OCI-LY3 (cell line): Measurements from ENCODE around the gene MFGE8.

Experiments used
- H2AFZ ChIP-seq: fragments of 200-600, 300-600 bp; shearing (Covaris generic); 2 replicates; pipeline ENCODE4 v1.6.0; 2014; ENCODE audit warnings: antibody characterized with exemption, low read depth, low read length
- H3K27ac ChIP-seq: fragments of 200-600, 300-600 bp; sonication (generic); 2 replicates; pipeline ENCODE4 v1.5.1; 2014; ENCODE audit warnings: mild to moderate bottlenecking, low read length, moderate library complexity, mixed read lengths
- H3K27me3 ChIP-seq: fragments of 200-600, 300-600 bp; sonication (generic); 2 replicates; pipeline ENCODE4 v1.6.1; 2014; ENCODE audit warnings: low read depth, low read length, mixed read lengths
- H3K36me3 ChIP-seq: fragments of 200-600, 300-600 bp; sonication (generic); replicated peaks from 2 replicates; pipeline ENCODE3; 2014; ENCODE audit warnings: low read depth, low read length, mixed read lengths
- H3K4me1 ChIP-seq: fragments of 300-600, 200-600 bp; sonication (generic); 2 replicates; pipeline ENCODE4 v1.6.1; 2014; ENCODE audit warnings: low read length, mixed read lengths
- H3K4me2 ChIP-seq: fragments of 200-600, 300-600 bp; sonication (generic); 2 replicates; pipeline ENCODE4 v1.6.1; 2014; ENCODE audit warnings: low read length, mixed read lengths
- H3K4me3 ChIP-seq: fragments of 300-600, 200-600 bp; sonication (generic); 2 replicates; pipeline ENCODE4 v1.5.1; 2014; ENCODE audit warnings: antibody characterized with exemption, mild to moderate bottlenecking, low read length, moderate library complexity
- H3K79me2 ChIP-seq: fragments of 300-600, 200-600 bp; shearing (Covaris generic); 2 replicates; pipeline ENCODE4 v1.6.1; 2014; ENCODE audit warnings: mild to moderate bottlenecking, low read length, mixed read lengths
- H3K9ac ChIP-seq: fragments of 300-600, 200-600 bp; shearing (Covaris generic); 2 replicates; pipeline ENCODE4 v1.6.0; 2014; ENCODE audit warnings: mild to moderate bottlenecking, low read length, moderate library complexity
- H3K9me3 ChIP-seq: fragments of 200-600, 300-600 bp; shearing (Covaris generic); 2 replicates; pipeline ENCODE4 v1.6.1; 2014; ENCODE audit warnings: low read length, mixed read lengths; ENCODE audit not compliant: insufficient read depth
- H4K20me1 ChIP-seq: fragments of 200-600, 300-600 bp; sonication (generic); 2 replicates; pipeline ENCODE4 v1.6.1; 2016; ENCODE audit warnings: low read length, mixed read lengths; ENCODE audit not compliant: insufficient read depth
- EZH2phosphoT487 ChIP-seq: fragments of 200-600 bp; shearing (Covaris generic); IDR thresholded peaks from 2 replicates; pipeline ENCODE4 v1.6.1; 2018; ENCODE audit warnings: antibody characterized with exemption, mixed run types, low read depth
- TF ChIP-seq, protein P1 (sequence below): fragments of 200-600, 300-600 bp; sonication (generic); IDR thresholded peaks from 2 replicates; pipeline ENCODE4 v1.5.1; 2014; ENCODE audit warnings: antibody characterized with exemption, low read length, low read depth

The MFGE8 gene

DNA sequence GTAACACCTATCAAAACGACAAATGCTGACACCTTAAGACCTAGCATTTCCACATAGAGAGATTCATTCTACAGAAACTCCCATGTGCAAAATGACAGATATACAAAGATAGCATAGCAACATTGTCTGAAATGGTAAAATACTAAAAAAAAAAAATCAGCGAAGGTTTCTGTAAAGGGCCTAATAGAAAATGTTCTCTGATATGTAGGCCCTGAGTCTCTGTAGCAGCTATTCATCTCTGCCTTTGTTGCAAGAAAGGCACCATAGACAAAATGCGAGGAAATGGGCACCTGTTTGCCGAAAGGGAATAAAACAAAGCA, 631 bp upstream of the MFGE8 start:
- no peak for TF ChIP-seq EZH2phosphoT487
- TF ChIP-seq, protein P1, sequence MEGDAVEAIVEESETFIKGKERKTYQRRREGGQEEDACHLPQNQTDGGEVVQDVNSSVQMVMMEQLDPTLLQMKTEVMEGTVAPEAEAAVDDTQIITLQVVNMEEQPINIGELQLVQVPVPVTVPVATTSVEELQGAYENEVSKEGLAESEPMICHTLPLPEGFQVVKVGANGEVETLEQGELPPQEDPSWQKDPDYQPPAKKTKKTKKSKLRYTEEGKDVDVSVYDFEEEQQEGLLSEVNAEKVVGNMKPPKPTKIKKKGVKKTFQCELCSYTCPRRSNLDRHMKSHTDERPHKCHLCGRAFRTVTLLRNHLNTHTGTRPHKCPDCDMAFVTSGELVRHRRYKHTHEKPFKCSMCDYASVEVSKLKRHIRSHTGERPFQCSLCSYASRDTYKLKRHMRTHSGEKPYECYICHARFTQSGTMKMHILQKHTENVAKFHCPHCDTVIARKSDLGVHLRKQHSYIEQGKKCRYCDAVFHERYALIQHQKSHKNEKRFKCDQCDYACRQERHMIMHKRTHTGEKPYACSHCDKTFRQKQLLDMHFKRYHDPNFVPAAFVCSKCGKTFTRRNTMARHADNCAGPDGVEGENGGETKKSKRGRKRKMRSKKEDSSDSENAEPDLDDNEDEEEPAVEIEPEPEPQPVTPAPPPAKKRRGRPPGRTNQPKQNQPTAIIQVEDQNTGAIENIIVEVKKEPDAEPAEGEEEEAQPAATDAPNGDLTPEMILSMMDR, result no peak
- H3K9me3 ChIP-seq, result no peaks in the 10 kb centered on the region
- H3K36me3 ChIP-seq, result no peaks in the 10 kb centered on the region
- H3K27me3 ChIP-seq, result peaks cover 5% of the 10 kb centered on the region
- H3K79me2 ChIP-seq, result no peaks in the 10 kb centered on the region
- peak overlapping the region; percentile 92 for H2AFZ ChIP-seq
- no peak overlapping the region for H3K27ac ChIP-seq
- peak overlapping the region; percentile 65 for H3K9ac ChIP-seq
- no peaks in the 10 kb centered on the region for H4K20me1 ChIP-seq
- H3K4me3 ChIP-seq, result peak overlapping the region; percentile 82
- H3K4me1 ChIP-seq, result peaks cover 13% of the 10 kb centered on the region
- peak overlapping the region; percentile 89 for H3K4me2 ChIP-seq

- TF ChIP-seq, protein P1, result no peak
- H3K4me1 ChIP-seq, result peaks cover 4% of the 10 kb centered on the region; the same call in 1 of the 2 replicates
- H3K9me3 ChIP-seq, result no peaks in the 10 kb centered on the region
- peak overlapping the region; percentile 65; the same call in 1 of the 2 replicates for H3K9ac ChIP-seq
- H3K4me3 ChIP-seq, result peak overlapping the region; percentile 82
- no peaks in the 10 kb centered on the region for H4K20me1 ChIP-seq
- H3K79me2 ChIP-seq, result no peaks in the 10 kb centered on the region
- H2AFZ ChIP-seq, result peak overlapping the region; percentile 92
- H3K4me2 ChIP-seq, result peak overlapping the region; percentile 89
- no peak overlapping the region for H3K27ac ChIP-seq
- H3K27me3 ChIP-seq, result 0 out of 2 replicates have a peak, but pooled peaks cover under 1% of the 10 kb centered on the region
- no peaks in the 10 kb centered on the region for H3K36me3 ChIP-seq
These were observed 668 bp downstream of the MFGE8 start for GRCh38 chr15:88912500-88912921.

DNA sequence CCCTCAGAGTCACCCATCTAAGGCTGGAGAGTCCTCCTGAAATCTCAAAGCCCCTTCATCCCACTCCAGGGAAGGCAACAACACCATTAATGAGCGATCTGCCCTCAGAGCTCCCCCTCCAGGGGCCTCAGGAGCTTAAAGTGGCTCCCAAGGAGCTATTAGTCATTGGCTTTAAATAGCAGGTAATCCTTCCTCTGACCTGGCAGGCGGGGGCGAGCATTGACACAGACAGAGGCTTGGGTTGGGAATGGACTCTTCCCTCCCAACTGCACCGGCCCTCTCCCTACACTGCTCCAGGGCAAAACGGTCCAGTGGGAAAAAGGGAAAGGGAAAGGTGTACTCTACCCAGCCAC, 1.4 kb downstream of the MFGE8 start:
- no peak overlapping the region for H3K27ac ChIP-seq
- H2AFZ ChIP-seq, result no peak overlapping the region
- no peak overlapping the region for H3K9ac ChIP-seq
- H3K4me1 ChIP-seq, result peaks cover 4% of the 10 kb centered on the region; the same call in 1 of the 2 replicates
- TF ChIP-seq, protein P1, result no peak
- no peaks in the 10 kb centered on the region for H3K9me3 ChIP-seq
- H3K4me3 ChIP-seq, result no peak overlapping the region
- no peak overlapping the region for H3K4me2 ChIP-seq
- no peaks in the 10 kb centered on the region for H3K27me3 ChIP-seq
- H3K79me2 ChIP-seq, result no peaks in the 10 kb centered on the region
- no peaks in the 10 kb centered on the region for H3K36me3 ChIP-seq
- H4K20me1 ChIP-seq, result no peaks in the 10 kb centered on the region

GRCh38 chr15:88909956-88910831, 3.0 kb downstream of the MFGE8 start:
- no peak overlapping the region for H3K4me3 ChIP-seq

More at GRCh38 chr15:88909956-88910831, 3.0 kb downstream of the MFGE8 start:
- H3K27ac ChIP-seq, result no peak overlapping the region
- TF ChIP-seq, protein P1, result no peak
- no peak for TF ChIP-seq EZH2phosphoT487
- no peaks in the 10 kb centered on the region for H3K36me3 ChIP-seq
- H3K4me2 ChIP-seq, result no peak overlapping the region
- H3K9ac ChIP-seq, result no peak overlapping the region
- no peaks in the 10 kb centered on the region for H3K27me3 ChIP-seq
- H3K9me3 ChIP-seq, result no peaks in the 10 kb centered on the region
- H3K4me1 ChIP-seq, result peaks cover 4% of the 10 kb centered on the region; the same call in 1 of the 2 replicates
- no peaks in the 10 kb centered on the region for H4K20me1 ChIP-seq
- H3K79me2 ChIP-seq, result no peaks in the 10 kb centered on the region
- H2AFZ ChIP-seq, result no peak overlapping the region
